HCT116 (cell line): ENCODE data around the gene RBP2. TPM values are rescaled to one million over a fixed set of nuclear protein-coding genes. Genes with fewer than 3 reads are reported as not detected.

Experiments used
- ATAC-seq: fragments of 200-7000 bp; cut with Tn5 transposase; 2 replicates; pipeline ENCODE4 v1.9.1; 2020; ENCODE audit warnings: mild to moderate bottlenecking, moderate library complexity
- BruUV-seq: library from RNA; stranded (reverse); fragments of 400-500 nt; replicated peaks from 2 replicates; lab custom pipeline; 2021; lab: Mats Ljungman, UMichigan
- CTCF ChIA-PET: fragments of 300-600 bp; sonication (Branson Sonifier 250); formaldehyde crosslinking; loops from one replicate; lab custom pipeline; 2021; ENCODE audit warnings: antibody characterized with exemption; lab: Charles Lee
- POLR2A ChIA-PET: fragments of 300-600, 350-600 bp; sonication (Branson Sonifier 250); formaldehyde crosslinking; loops from one replicate; lab custom pipeline; 2021; ENCODE audit warnings: antibody characterized with exemption; lab: Charles Lee
- RAD21 ChIA-PET, 2 experiments: fragments of 300-600 bp; sonication (Branson Sonifier 250); formaldehyde crosslinking; loops; one replicate each; lab custom pipeline; 2023; ENCODE audit warnings: low total read pairs in 2 of 2; ENCODE audit not compliant: uncharacterized antibody in 2 of 2, unreplicated experiment in 2 of 2, low non-redundant PET in 1 of 2; lab: Charles Lee
- DNase-seq: peaks from one replicate; pipeline ENCODE4 v3.0.0-alpha.2; 2010; ENCODE audit warnings: low read depth, low spot score
- H2AFZ ChIP-seq: fragments of 200-600 bp; shearing (Covaris generic), sonication (generic); 2 replicates; pipeline ENCODE4 v1.6.1; 2017; ENCODE audit warnings: low read depth, mixed run types, mixed read lengths, antibody characterized with exemption, low read length; ENCODE audit not compliant: poor library complexity, severe bottlenecking
- H3K27ac ChIP-seq: 2 replicates; pipeline ENCODE4 v1.5.1; 2012; ENCODE audit warnings: low read depth, low read length
- H3K27me3 ChIP-seq: fragments of 200-600 bp; sonication (generic); 2 replicates; pipeline ENCODE4 v1.6.1; 2016; ENCODE audit warnings: mixed run types, low read length, mixed read lengths; ENCODE audit not compliant: insufficient read depth
- H3K36me3 ChIP-seq, 2 experiments: fragments of 200-500 bp in 1 of 2; fragments of 200-600 bp in 1 of 2; sonication (Bioruptor generic) in 1 of 2; sonication (generic) in 1 of 2; 2 replicates each; pipeline versions ENCODE4 v1.5.1 to v1.6.1; 2014 to 2016; ENCODE audit warnings: low read length in 2 of 2, inconsistent platforms in 1 of 2, mixed read lengths in 1 of 2, mixed run types in 1 of 2; ENCODE audit not compliant: insufficient read depth in 2 of 2, control insufficient read depth in 1 of 2
- H3K4me1 ChIP-seq, 2 experiments: fragments of 200-600 bp in 1 of 2; sonication (generic) in 1 of 2; 2 replicates each; pipeline versions ENCODE4 v1.5.1 to v1.6.1; 2012 to 2017; ENCODE audit warnings: low read length in 2 of 2, inconsistent platforms in 1 of 2, mild to moderate bottlenecking in 1 of 2, mixed read lengths in 1 of 2, mixed run types in 1 of 2, moderate library complexity in 1 of 2; ENCODE audit not compliant: insufficient read depth in 2 of 2, control insufficient read depth in 1 of 2
- H3K4me2 ChIP-seq: fragments of 200-600 bp; sonication (generic); 2 replicates; pipeline ENCODE4 v1.6.1; 2017; ENCODE audit warnings: mixed run types, low read length, mixed read lengths
- H3K4me3 ChIP-seq, 2 experiments: fragments of 200-600 bp in 1 of 2; sonication (generic) in 1 of 2; replicated peaks in 1 of 2; 2 replicates each; pipeline ENCODE4 v1.5.1; 2011 to 2016; ENCODE audit warnings: low read length in 2 of 2, control low read depth in 1 of 2, low read depth in 1 of 2, mild to moderate bottlenecking in 1 of 2, mixed read lengths in 1 of 2, mixed run types in 1 of 2
- H3K79me2 ChIP-seq: fragments of 200-600 bp; sonication (generic); 2 replicates; pipeline ENCODE4 v1.6.1; 2017; ENCODE audit warnings: mild to moderate bottlenecking, mixed run types, low read length, moderate library complexity, mixed read lengths; ENCODE audit not compliant: insufficient read depth
- H3K9ac ChIP-seq: fragments of 200-600 bp; sonication (generic); 2 replicates; pipeline ENCODE4 v1.6.1; 2016; ENCODE audit warnings: low read length, mixed read lengths
- H3K9me2 ChIP-seq: fragments of 200-600 bp; sonication (generic), shearing (Covaris generic); 2 replicates; pipeline ENCODE4 v1.6.1; 2017; ENCODE audit warnings: mixed run types, mild to moderate bottlenecking, moderate library complexity; ENCODE audit not compliant: insufficient read depth
- H3K9me3 ChIP-seq, 2 experiments: fragments of 200-500 bp in 1 of 2; fragments of 200-600 bp in 1 of 2; sonication (Bioruptor generic) in 1 of 2; sonication (generic) in 1 of 2; 2 replicates each; pipeline ENCODE4 v1.6.1; 2014 to 2017; ENCODE audit warnings: low read length in 2 of 2, mixed read lengths in 2 of 2, inconsistent platforms in 1 of 2, low read depth in 1 of 2, mild to moderate bottlenecking in 1 of 2, mixed run types in 1 of 2, moderate library complexity in 1 of 2; ENCODE audit not compliant: control insufficient read depth in 1 of 2, insufficient read depth in 1 of 2
- H4K20me1 ChIP-seq: fragments of 200-600 bp; sonication (generic), shearing (Covaris generic); 2 replicates; pipeline ENCODE4 v1.6.1; 2017; ENCODE audit warnings: mixed run types, mild to moderate bottlenecking, moderate library complexity; ENCODE audit not compliant: insufficient read depth
- EGR1 ChIP-seq: IDR thresholded peaks from 2 replicates; pipeline ENCODE4 v1.6.1; 2012; ENCODE audit warnings: low read depth
- ELF1 ChIP-seq: IDR thresholded peaks from 2 replicates; pipeline ENCODE4 v1.6.1; 2012; ENCODE audit warnings: low read depth, borderline replicate concordance
- EZH2phosphoT487 ChIP-seq: fragments of 200-600 bp; IDR thresholded peaks from 2 replicates; pipeline ENCODE4 v1.6.1; 2018; ENCODE audit warnings: antibody characterized with exemption, borderline replicate concordance
- JUND ChIP-seq: IDR thresholded peaks from 2 replicates; pipeline ENCODE4 v1.6.1; 2012
- REST ChIP-seq: IDR thresholded peaks from 2 replicates; pipeline ENCODE4 v1.6.1; 2012; ENCODE audit warnings: low read depth
- SIN3A ChIP-seq: IDR thresholded peaks from 2 replicates; pipeline ENCODE4 v1.6.1; 2012; ENCODE audit warnings: low read depth
- ZBTB33 ChIP-seq: IDR thresholded peaks from 2 replicates; pipeline ENCODE4 v1.6.1; 2011; ENCODE audit warnings: mild to moderate bottlenecking, low read length, moderate library complexity; ENCODE audit not compliant: insufficient replicate concordance; ENCODE audit errors: extremely low read depth
- intact Hi-C: fragments of 100-400 bp; cut with micrococcal nuclease; formaldehyde crosslinking; loops from 2 replicates; pipeline ENCODE4 v1.10.0; 2022
- total RNA-seq: library from RNA; stranded (reverse); gene quantifications from one replicate; pipeline ENCODE4 v1.2.1, GENCODE V29; 2021; ENCODE audit not compliant: unreplicated experiment

The RBP2 gene
- total RNA-seq, 1 experiment from 2014 or later: not detected

- TF ChIP-seq REST (no peak), JUND (no peak), EGR1 (no peak), ZBTB33 (no peak)
Measured at GRCh38 chr3:139440639-139441556, 35.4 kb downstream of the RBP2 start (continued).

- H3K27me3 ChIP-seq: no peaks in the 10 kb centered on the region
- H4K20me1 ChIP-seq: no peaks in the 10 kb centered on the region
- BruUV-seq: no TSS peak
- H3K4me2 ChIP-seq: no peak overlapping the region
- no peak overlapping the region for H3K27ac ChIP-seq
- CTCF ChIA-PET: interaction anchor here (0.8 kb wide), 1 partner anchor 11 kb away, joined by 3 read pairs; no protein-coding TSS in a partner anchor
- peaks cover 0 to 6% of the 10 kb centered on the region in 2 experiments; a peak in 2 of 4 replicates for H3K4me1 ChIP-seq
- no peaks in the 10 kb centered on the region for H3K9me2 ChIP-seq
- no peak overlapping the region for H2AFZ ChIP-seq
- TF ChIP-seq ELF1: no peak
- TF ChIP-seq SIN3A: no peak
- no peak for TF ChIP-seq EZH2phosphoT487
- TF ChIP-seq, all 23 proteins: peak for 0
- Histone ChIP-seq H3K9ac (no peak overlapping the region), H3K79me2 (no peaks in the 10 kb centered on the region), H3K4me3 (no peak overlapping the region), H3K9me3 (no peaks in the 10 kb centered on the region), H3K36me3 (no peaks in the 10 kb centered on the region)
- ChIA-PET POLR2A (no interaction called here), RAD21 (no interaction called here)
- no peak for DNase-seq
- intact Hi-C loops: no loop called here
- ATAC-seq: no peak
Measured at GRCh38 chr3:139439278-139439677, 37.0 kb downstream of the RBP2 start.
